Stomach (tissue), 9 donors: ENCODE data around the gene CSNK2A2. TPM values are rescaled to one million over a fixed set of nuclear protein-coding genes. Genes with fewer than 3 reads are reported as not detected.

Experiments
- DNase-seq, 2 donors: peaks; one replicate each; pipeline versions ENCODE4 v3.0.0 to v3.0.0-alpha.2; 2013 to 2019
- H3K27ac ChIP-seq, 5 donors: fragments of 200-600 bp in 4 of 5; sonication (generic) in 4 of 5; one replicate each; pipeline ENCODE4 v1.5.1; 2013 to 2019; ENCODE audit warnings: mild to moderate bottlenecking in 1 of 5, moderate library complexity in 1 of 5
- H3K27me3 ChIP-seq, 3 donors: fragments of 200-600 bp; sonication (generic); one replicate each; pipeline ENCODE4 v1.5.1; 2017 to 2019; ENCODE audit warnings: mixed run types in 1 of 3
- H3K36me3 ChIP-seq, 4 donors: fragments of 200-600 bp; sonication (generic); 1 replicate in 3 of 4; 2 replicates in 1 of 4; pipeline ENCODE4 v1.5.1; 2016 to 2019
- H3K4me1 ChIP-seq, 4 donors: fragments of 200-600 bp; sonication (generic); one replicate each; pipeline ENCODE4 v1.5.1; 2016 to 2019
- H3K4me3 ChIP-seq, 4 donors: fragments of 200-600 bp; sonication (generic) in 3 of 4; one replicate each; pipeline ENCODE4 v1.5.1; 2016 to 2019; ENCODE audit warnings: mild to moderate bottlenecking in 1 of 4
- H3K9me3 ChIP-seq, 4 donors: fragments of 200-600 bp; sonication (generic); one replicate each; pipeline ENCODE4 v1.5.1; 2016 to 2019
- CTCF ChIP-seq, 7 experiments: fragments of 450-650 bp in 4 of 7; fragments of 200-600 bp in 3 of 7; sonication (generic) in 3 of 7; IDR thresholded peaks; one replicate each; pipeline ENCODE4 v1.5.1; 2016 to 2019; ENCODE audit warnings: antibody characterized with exemption in 7 of 7, control low read depth in 2 of 7, mild to moderate bottlenecking in 1 of 7
- EP300 ChIP-seq: sonication (generic); formaldehyde crosslinking; IDR thresholded peaks from one replicate; pipeline ENCODE4 v1.6.1; 2017; ENCODE audit warnings: antibody characterized with exemption
- POLR2A ChIP-seq, 4 donors: fragments of 450-650 bp; IDR thresholded peaks; one replicate each; pipeline ENCODE4 v1.6.1; 2016; ENCODE audit warnings: antibody characterized with exemption in 4 of 4, control low read depth in 2 of 4, mild to moderate bottlenecking in 1 of 4, moderate library complexity in 1 of 4
- POLR2AphosphoS5 ChIP-seq, 3 donors: sonication (generic); formaldehyde crosslinking; IDR thresholded peaks; one replicate each; pipeline ENCODE4 v1.6.1; 2016; ENCODE audit warnings: antibody characterized with exemption in 3 of 3
- WGBS, 5 donors: extraction: QIAGEN DNeasy Blood & Tissue Kit in 3 of 5; methylation state at CpG; one replicate each; pipeline versions ENCODE4 v1.1.5 to v1.1.7; 2013 to 2018; 5-methylcytosine and 5-hydroxymethylcytosine counted together
- intact Hi-C: fragments of 100-400 bp; cut with DNase I; formaldehyde crosslinking; loops from one replicate; pipeline ENCODE4 v1.15.1; 2023; ENCODE audit warnings: low total_unique reads
- polyA plus RNA-seq, 3 donors: library from polyadenylated mRNA; stranded (reverse); fragments of 200-250 nt; gene quantifications; one replicate each; pipeline ENCODE4 v1.2.3, GENCODE V29; 2013
- total RNA-seq, 5 donors: library from RNA; depleted of rRNA; stranded (reverse); fragments of >200 nt; gene quantifications; one replicate each; pipeline versions ENCODE4 v1.1.0 to v1.2.3, GENCODE V29; 2014 to 2016
- donor health status: healthy with polysubstance abuse.
- donor health status: Bipolar disorder and iron deficiency.
- donor health status: healthy.

The CSNK2A2 gene
- total and polyA plus RNA-seq, 8 donors = 13.4 to 83.0 (median 38.9) TPM

DNA sequence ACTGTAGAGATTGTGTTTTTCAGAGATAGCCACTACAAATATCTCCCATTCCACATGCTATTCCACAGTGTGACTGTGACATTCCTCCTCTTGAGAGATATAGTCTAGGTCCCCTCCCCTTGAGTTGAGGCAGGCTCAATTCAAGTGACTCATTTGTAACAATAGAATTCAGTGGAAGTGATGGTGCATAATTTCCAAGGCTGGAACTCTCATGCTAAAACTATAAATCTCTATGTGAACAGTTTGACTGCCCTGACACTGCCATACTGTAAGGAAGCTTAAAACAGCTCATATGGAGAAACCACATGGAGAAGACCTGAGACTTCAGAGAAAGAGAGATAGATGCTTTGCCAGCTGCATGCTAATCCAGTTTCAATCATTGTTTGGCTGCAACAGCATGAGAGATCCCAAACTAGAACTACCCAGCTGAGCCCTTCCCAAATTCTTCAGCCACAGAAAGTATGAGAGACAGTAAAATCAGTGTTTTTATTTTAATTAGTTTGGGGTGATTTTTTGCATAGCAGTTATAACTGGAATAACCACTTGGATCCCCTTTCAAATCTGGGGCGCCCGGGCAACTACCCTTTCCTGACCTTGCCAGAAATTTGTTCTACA, 19.5 kb upstream of the CSNK2A2 start:
- Histone ChIP-seq H3K4me1 (no peaks in the 10 kb centered on the region), H3K36me3 (no peaks in the 10 kb centered on the region), H3K27me3 (peaks cover 0 to 8% (median 0%) of the 10 kb centered on the region in 3 donors), H3K9me3 (peaks cover 0 to 17% (median 5%) of the 10 kb centered on the region in 4 donors), H3K4me3 (no peak overlapping the region), H3K27ac (no peak overlapping the region)
- intact Hi-C loops = no loop called here
- 18 to 64% (median 44%) methylated on average over 2 of the region's 2 CpGs for WGBS, 5 donors
- no peak for DNase-seq
- no peak for TF ChIP-seq EP300
- TF ChIP-seq POLR2AphosphoS5 (IDR thresholded peaks at IDR 0.05) = no peak
- TF ChIP-seq CTCF (IDR thresholded peaks at IDR 0.05) = no peak
- no peak for TF ChIP-seq POLR2A (IDR thresholded peaks at IDR 0.05)

- H3K9me3 ChIP-seq = peaks cover 0 to 13% (median 5%) of the 10 kb centered on the region in 4 donors
- DNase-seq = no peak
- no peak for TF ChIP-seq CTCF (IDR thresholded peaks at IDR 0.05)
- TF ChIP-seq POLR2A (IDR thresholded peaks at IDR 0.05) = no peak
- TF ChIP-seq EP300 = no peak
- no peak for TF ChIP-seq POLR2AphosphoS5 (IDR thresholded peaks at IDR 0.05)
- H3K36me3 ChIP-seq = no peaks in the 10 kb centered on the region
- H3K27ac ChIP-seq = no peak overlapping the region
- no peaks in the 10 kb centered on the region for H3K4me1 ChIP-seq
- intact Hi-C loops = no loop called here
- H3K4me3 ChIP-seq = no peak overlapping the region
- WGBS, 5 donors = 39 to 48% (median 47%) methylated on average over 3 of the region's 3 CpGs
- peaks cover 0 to 14% (median 0%) of the 10 kb centered on the region in 3 donors for H3K27me3 ChIP-seq
Observed at GRCh38 chr16:58212824-58213655, 15.1 kb upstream of the CSNK2A2 start.

DNA sequence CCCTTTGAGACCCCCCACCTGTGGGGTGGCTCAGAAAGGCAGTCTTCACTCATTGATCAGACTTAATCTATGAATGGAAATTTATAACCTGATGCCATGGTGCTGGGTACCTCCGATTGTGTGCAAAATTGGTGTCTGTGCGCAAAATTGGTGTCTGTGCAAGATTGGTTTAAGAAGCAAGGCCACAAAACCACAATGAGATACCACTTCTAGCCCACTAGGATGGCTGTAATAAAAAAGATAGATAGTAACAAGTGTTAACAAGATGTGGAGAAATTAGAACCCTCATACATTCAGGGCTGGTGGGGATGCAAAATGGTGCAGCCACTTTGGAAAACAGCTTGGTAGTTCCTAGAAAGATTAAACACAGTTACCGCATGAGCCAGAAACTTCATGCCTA, 13.9 kb upstream of the CSNK2A2 start:
- intact Hi-C loops = no loop called here
- Histone ChIP-seq H3K4me1 (no peaks in the 10 kb centered on the region), H3K9me3 (peaks cover 0 to 3% (median under 1%) of the 10 kb centered on the region in 4 donors), H3K36me3 (no peaks in the 10 kb centered on the region), H3K4me3 (no peak overlapping the region), H3K27ac (no peak overlapping the region), H3K27me3 (peaks cover 0 to 14% (median 0%) of the 10 kb centered on the region in 3 donors)
- WGBS, 5 donors = 60 to 78% (median 62%) methylated on average over 2 to 3 of the region's 3 CpGs
- no peak for TF ChIP-seq CTCF (IDR thresholded peaks at IDR 0.05)
- no peak for DNase-seq

- H3K9me3 ChIP-seq = no peaks in the 10 kb centered on the region
- H3K4me1 ChIP-seq = no peaks in the 10 kb centered on the region
- H3K36me3 ChIP-seq = no peaks in the 10 kb centered on the region
- H3K27me3 ChIP-seq = peaks cover 0 to 14% (median 0%) of the 10 kb centered on the region in 3 donors
- no peak overlapping the region for H3K4me3 ChIP-seq
- intact Hi-C loops = no loop called here
- TF ChIP-seq EP300 (no peak), CTCF (IDR thresholded peaks at IDR 0.05) (no peak), POLR2AphosphoS5 (IDR thresholded peaks at IDR 0.05) (no peak), POLR2A (IDR thresholded peaks at IDR 0.05) (no peak)
- H3K27ac ChIP-seq = no peak overlapping the region
- DNase-seq = no peak
Observed at GRCh38 chr16:58211245-58211644, 13.3 kb upstream of the CSNK2A2 start.
